Activated naive CD8-positive, alpha-beta T cell treated with anti-CD3 and anti-CD28 coated beads, Interleukin-2, amount 50 U/mL, for 16 hours (primary cell): ENCODE data around the gene TMED6.
"Not testable (repeated sequence)": the region's sequence is repeated elsewhere in the genome, so short reads cannot be mapped to it uniquely, and the experiment has no call there.

ENCODE experiments used
- DNase-seq: peaks from one replicate; pipeline ENCODE4 v3.0.0-alpha.2; 2020; ENCODE audit warnings: low read depth, low spot score

TMED6 gene

GRCh38 chr16:69360070-69360469, 8.5 kb upstream of the TMED6 start:
- not testable (repeated sequence) for DNase-seq

GRCh38 chr16:69350536-69351133, 951 bp downstream of the TMED6 start:
- DNase-seq: no peak

GRCh38 chr16:69349536-69349935, 2.0 kb downstream of the TMED6 start:
- DNase-seq: no peak

- DNase-seq: no peak
Measured at GRCh38 chr16:69348222-69348621, 3.4 kb downstream of the TMED6 start.

- DNase-seq: no peak
Measured at GRCh38 chr16:69346683-69347082, 4.9 kb downstream of the TMED6 start.

- DNase-seq: no peak
Measured at GRCh38 chr16:69345923-69346322, 5.7 kb downstream of the TMED6 start.

GRCh38 chr16:69344171-69344570, 7.4 kb downstream of the TMED6 start:
- no peak for DNase-seq

GRCh38 chr16:69340095-69340644, 11.4 kb downstream of the TMED6 start:
- no peak for DNase-seq

GRCh38 chr16:69339289-69340094, 12.1 kb downstream of the TMED6 start, which contains the start of the genes COG8 and NIP7:
TSS of gene COG8 (minus strand) at chr16:69339564. CDS start at chr16:69339552, 12 bp downstream.
TSS of gene NIP7 (plus strand) at chr16:69339772. CDS start at chr16:69339830, 58 bp downstream.
- DNase-seq: peak; percentile 88

- no peak for DNase-seq
Measured at GRCh38 chr16:69338557-69339288, 12.9 kb downstream of the TMED6 start.

- no peak for DNase-seq
Measured at GRCh38 chr16:69334696-69335095, 16.9 kb downstream of the TMED6 start.

- DNase-seq: peak; percentile 67
Measured at GRCh38 chr16:69330286-69331109, 21.1 kb downstream of the TMED6 start, which contains the start of gene PDF. TSS of gene PDF (minus strand) at chr16:69330588. CDS start at chr16:69330570, 18 bp downstream.

- no peak for DNase-seq
Measured at GRCh38 chr16:69329369-69330285, 22.0 kb downstream of the TMED6 start.

- no peak for DNase-seq
Measured at GRCh38 chr16:69328854-69329316, 22.7 kb downstream of the TMED6 start.

- DNase-seq: no peak
Measured at GRCh38 chr16:69327585-69328310, 23.8 kb downstream of the TMED6 start.

GRCh38 chr16:69326172-69326873, 25.3 kb downstream of the TMED6 start:
- no peak for DNase-seq

- DNase-seq: no peak
Measured at GRCh38 chr16:69325784-69326171, 25.8 kb downstream of the TMED6 start.

- no peak for DNase-seq
Measured at GRCh38 chr16:69324585-69325253, 26.9 kb downstream of the TMED6 start.
